Hepatic stellate cell (primary cell): ENCODE measurements around the gene PTPRN2.

Experiments used
- DNase-seq: peaks from one replicate; pipeline ENCODE4 v3.0.0; 2011; ENCODE audit warnings: low spot score

Gene PTPRN2

DNA sequence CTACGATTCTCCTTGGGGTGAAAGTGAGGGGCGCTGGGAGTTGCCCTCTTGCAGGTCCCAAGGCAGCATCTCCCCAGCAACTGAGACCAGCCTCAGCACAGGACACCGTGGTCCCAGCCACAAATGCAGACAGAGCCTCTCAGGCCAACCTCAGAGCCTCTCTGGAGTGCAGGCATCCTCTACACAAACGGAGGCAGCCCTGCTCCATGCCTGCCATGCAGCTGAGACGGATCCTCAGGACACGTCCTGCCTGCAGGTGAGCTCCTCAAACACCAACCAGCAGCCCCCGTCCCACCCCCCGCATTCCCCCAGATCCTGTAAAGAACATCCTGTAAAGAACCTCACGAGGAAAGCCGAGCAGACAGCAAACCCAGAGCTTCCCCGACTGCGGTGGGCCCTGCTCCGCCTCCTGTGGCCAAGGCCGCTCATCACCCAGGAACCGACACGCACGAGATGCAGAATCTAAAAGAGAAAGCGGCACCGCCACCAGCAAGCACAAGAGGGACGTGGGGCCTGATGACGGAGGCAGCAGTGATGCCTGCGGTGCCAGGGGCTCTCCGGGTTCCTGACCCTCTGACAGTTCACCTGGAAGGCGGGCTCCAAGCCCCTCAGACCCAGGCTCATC, 186.9 kb downstream of the PTPRN2 start:
- no peak for DNase-seq

DNA sequence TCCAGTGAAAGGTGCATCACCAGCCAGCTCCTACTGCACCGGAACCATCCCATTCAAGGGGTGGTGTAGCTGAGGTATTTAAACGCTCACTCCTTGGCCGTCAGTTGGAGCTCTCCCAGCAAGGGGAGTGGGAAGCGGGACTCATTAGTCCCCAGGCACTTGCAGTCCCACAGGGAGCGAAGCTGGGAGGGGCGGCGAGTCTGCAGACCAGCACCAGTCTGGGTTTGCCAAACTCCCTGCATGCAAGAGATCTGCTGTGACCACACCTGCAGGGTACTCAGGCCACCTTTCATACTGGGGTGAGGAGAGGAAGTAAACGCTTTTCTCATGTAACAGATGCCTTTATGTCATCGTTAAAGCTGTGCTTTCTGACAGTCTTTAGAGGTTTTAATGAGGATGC, 187.9 kb downstream of the PTPRN2 start:
- DNase-seq: no peak

DNA sequence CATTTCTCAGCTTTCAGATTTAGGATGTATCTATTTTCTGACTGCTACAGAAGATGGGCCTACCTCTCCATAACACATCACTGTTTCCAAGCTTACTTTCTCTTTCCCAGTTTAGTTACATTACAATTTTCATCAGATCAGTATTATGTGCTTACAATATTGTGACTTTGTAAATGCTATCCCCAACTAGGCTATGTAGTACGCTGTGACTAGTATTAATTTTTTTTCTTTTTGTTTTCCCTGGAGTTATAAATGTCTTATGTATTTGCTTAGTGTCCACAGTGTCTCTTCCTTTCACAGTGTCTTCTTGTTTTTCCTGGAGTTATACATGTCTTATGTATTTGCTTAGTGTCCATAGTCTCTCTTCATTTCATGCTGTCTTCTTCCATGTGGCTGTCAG, 188.9 kb downstream of the PTPRN2 start:
- no peak for DNase-seq

DNA sequence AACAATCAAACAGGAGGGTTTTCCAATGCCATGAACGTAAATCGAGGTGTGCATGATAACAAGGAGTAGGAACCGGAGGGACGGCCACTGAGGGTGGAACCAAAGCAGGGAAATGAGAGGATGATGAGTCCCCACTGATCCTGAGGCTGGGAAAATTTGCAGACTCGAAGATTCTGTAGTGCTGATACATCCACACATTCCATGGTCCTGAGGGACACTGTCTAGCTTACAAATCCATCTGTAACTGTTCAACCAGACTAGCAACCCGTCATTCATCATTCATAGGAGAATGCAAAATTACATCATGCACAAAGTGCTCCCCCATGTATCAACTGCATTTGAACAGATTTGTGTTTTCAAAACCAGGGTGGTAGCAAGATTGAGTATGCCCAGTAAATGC, 189.7 kb downstream of the PTPRN2 start:
- DNase-seq: no peak

DNA sequence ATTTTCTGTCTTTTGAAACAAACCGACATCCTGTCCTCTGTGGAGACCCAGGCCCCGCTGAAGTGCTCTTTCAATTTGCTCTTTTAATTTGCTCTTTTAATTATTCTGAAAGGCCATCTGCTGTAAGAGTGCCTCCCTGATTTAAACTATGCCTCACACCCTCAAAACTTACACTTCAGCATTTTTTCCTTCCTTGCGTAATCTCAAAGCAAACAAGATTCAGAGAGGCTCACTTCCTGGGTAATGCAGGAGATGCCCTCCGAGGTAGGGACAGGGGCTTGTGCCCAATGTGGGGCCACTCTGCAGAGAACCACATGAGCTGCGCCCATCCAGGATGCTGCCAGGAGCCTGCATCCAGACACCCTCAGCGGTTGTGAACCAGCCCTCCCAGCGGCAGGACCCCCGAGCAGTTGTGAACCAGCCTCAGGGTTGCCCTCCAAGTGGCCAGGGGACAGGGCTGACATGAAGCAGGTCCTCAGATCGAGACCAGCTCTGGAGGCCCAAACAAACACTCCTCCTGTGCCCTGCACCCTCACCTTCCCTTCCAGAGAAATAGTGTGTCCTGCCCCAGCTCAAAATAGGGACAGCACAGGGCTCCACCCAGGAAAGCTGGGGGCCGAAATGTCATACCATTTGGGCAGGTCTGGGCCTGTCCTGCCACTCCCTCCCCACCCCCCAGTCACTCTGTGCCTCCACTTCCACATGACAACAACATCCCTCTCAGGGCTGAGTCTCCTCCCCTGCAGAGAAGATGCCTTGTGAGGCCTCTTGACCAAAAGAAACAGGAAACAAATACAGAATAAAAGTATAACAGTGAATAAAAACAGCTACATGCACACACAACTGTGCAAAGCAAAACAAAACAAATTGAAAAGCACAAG, 190.4 kb downstream of the PTPRN2 start:
- DNase-seq: no peak

DNA sequence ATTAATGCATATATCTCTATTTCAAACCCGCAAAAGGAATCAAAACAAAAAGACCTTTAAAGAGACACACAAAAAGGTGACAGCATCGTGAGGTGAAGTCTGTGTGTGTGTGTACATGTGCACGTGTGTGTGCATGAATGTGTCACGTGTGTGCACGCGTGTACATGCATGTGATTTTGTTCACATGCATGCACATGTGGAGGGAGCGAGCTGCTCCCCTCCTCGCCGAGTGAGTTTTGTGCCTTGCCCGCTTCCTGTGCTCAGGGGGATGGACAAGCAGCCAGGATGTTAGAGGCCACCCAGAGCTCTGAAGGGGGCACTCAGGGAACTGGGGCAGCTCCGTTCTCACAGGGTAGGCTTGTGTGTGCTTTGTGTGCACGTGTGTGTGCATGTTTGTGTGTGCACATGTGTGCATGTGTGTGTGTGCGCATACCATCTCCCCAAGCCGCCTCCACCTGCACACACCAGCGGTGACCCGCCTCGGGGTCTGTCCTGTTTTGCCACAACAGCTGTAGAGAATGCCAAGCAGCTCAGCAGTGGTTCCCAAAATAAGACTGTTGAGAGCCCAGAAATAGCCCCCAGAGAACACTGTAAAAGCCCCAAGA, 191.2 kb downstream of the PTPRN2 start:
- no peak for DNase-seq

DNA sequence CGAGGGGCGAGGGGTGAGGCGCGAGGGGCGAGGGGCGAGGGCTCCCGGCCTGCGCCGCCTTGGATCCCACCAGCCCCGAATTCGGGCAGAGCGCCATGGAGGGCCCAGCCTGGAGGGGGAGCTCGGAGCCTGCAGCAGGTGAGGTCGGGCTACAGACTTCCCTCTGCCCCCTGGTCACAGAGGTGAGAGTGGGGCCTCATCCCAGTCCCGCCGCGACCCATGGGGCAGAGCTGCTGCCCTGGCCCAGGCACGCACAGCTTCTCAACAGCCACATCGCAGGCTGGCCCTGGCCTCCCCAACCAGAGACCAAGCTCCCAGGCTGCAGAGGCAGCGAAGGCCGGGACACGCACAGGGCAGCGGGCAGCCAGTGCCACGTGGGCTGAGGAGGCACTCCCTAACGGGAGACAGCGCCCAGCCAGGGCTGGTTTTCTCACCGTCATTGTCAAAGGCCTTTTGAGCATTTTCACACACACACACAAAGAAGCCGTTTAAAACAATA, 191.8 kb downstream of the PTPRN2 start:
- DNase-seq: no peak

DNA sequence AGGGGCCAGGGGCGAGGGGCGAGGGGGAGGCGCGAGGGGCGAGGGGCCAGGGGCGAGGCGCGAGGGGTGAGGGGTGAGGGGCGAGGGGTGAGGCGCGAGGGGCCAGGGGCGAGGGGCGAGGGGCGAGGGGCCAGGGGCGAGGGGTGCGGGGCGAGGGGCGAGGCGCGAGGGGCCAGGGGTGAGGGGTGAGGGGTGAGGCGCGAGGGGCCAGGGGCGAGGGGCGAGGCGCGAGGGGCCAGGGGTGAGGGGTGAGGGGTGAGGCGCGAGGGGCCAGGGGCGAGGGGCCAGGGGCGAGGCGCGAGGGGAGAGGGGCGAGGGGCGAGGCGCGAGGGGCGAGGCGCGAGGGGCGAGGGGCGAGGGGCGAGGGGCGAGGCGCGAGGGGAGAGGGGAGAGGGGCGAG, 192.3 kb downstream of the PTPRN2 start:
- DNase-seq: no peak

DNA sequence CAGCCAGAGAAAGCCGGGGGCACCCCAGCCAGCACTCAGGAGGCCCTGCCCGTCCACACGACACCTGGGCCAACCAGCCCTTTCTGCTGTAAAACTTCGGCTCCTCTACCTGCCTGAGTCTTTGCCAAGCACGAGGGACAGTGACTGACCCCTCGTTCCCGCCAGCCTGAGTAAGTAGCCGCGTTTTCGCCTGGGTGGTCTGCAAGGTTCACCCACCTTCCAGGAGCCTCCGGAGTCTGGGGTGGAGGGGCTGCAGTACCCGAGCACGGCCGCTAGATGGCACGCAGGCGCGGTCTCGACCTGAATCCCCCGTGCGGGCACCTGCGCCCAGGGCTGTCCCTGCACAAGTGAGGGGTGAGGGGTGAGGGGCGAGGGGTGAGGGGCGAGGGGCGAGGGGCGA, 192.7 kb downstream of the PTPRN2 start:
- DNase-seq: no peak

DNA sequence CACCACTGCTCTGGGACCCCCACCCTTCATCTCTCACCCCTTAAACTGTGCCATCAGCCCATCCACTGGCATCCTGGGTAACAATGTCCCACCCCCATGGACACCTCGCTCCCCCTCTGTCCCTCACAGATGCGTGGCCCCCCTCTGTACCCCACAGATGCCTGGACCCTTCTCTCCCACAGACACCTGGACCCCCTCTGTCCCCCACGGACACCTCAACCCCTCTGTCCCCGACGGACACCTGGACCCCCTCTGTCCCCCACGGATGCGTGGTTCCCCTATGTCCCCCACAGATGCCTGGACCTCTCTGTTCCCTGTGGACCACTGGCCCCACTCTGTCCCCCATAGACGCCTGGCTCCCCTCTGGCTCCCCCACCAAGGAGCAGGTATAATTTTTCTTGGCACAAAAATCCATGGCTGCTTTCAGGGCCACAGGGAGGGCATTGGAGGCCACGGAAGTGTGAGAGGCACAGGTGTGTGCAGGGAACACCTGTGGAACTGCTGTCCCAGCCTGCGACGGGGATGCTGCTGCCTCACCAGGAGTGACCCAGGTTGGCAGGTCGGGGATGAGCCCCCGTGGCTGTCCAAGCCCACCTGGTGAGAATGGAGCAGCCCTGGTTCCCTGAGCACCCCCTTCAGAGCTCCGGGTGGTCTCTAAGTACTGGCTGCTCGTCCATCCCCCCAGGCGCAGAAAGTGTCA, 193.5 kb downstream of the PTPRN2 start:
- DNase-seq: no peak

DNA sequence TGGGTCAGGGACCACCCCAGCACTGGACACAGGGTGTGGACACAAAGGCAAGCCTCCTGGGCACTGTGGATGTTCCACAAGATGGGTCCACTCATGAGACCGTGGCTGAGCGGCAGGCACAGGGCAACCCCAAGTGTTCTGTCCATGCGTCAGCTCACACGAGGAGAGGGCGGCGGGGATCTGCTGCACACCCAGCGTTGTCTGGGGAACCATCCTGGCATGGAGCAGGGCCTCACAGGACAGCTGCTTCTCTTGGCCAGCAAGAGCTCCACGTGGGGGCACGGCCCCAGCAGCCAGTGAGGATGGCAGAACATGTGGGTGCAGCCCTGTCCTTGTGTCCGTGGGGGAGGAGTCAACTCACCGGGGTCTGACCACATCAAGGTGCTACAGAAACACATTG, 195.4 kb downstream of the PTPRN2 start:
- no peak for DNase-seq

DNA sequence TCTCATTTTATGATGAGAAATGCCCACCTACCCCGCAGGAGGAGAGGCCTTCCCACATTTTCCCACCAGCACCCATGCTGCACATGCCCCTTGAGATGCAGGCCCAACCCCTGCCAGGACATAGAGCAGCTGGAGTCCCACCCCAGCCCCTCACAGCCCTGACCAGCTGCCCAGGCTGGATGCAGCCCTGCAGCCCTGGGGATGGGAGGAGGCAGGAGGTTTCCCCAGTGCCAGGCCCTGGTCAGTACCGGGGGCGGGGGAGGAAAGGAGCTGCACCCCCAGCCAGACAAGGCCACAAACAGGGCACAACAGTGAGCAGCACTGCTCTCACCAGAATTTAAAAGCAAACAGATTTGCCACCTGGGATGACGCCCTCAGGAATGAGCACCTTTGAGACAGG, 196.1 kb downstream of the PTPRN2 start:
- no peak for DNase-seq

DNA sequence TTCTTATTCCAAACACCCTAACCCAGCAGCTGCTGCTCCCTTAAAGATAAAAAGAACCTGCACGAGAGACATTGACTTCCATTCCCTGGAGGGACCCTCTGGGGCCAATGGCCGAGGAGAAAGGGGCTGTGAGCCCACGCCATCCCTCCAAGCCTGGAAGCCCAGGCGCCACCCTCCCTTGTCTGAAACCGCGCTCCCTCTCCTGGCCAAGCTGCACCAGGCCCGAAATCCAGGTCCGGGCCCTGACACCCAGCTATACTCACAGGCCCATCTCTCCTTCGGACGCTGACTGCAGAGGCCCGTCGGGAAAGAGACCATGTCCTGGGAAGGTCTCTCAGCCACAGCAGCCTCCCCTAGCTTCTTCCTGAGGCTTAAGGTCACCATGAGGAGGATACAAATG, 196.5 kb downstream of the PTPRN2 start:
- no peak for DNase-seq

DNA sequence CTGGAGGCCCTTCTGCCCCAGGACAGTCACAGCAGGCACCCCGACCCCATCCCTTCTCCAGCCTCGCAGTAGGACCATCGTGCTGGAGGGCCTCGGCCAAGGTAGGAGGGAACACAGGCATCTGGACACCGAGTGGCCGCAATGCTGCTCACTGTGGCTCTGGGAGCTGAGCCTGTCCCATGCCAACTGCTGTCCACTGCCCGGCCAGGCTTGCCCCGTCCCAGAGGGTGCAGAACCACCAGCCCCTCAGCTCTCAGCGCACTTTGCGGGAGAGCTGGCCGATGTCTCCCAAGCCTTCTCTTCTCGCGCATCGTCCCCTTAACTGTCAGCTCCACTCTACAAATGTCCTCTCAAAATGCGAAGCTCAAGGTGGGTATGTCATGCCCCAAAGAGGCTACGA, 197.2 kb downstream of the PTPRN2 start:
- DNase-seq: no peak

DNA sequence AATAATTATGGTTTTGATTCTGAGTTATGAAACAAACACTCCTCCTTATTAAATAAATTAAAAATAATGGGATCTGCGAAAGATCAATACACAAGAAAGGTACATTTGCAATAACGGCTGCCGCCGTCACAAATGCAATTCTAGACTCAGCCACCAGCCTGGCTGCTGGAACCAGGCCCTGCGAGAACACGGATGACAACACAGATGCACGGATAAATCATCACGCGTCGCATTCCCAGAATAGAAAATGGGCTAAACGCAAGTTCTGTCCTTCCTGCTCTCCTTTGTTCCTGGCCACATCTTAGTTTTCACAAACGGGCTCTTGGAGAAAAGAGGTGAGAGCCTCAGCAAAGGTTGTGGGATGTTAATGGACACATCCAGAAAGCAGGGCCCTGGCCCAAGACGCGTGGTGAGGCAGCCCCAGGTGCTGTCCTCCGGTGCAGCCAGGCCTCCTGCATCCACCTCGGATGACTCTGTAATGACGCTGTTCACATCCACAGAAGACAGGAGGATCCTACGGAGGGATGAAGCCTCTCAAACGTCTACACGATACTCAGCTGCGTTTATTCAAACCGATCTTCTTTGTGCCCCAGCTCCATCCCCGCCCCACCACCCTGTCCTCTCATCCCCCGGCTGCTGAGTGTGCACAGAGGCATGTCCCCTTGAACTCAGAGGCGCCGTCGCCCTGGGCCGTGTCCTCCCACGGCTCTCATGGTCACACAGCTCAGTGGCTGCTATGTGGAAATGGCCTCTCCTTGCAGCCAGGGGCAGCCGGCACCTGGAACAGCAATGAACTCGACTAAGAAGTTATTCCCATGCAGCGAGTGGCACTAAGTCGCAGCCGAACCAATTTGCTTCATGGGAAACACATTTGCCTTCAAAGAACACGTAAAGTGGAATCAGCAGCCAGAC, 197.9 kb downstream of the PTPRN2 start:
- no peak for DNase-seq

DNA sequence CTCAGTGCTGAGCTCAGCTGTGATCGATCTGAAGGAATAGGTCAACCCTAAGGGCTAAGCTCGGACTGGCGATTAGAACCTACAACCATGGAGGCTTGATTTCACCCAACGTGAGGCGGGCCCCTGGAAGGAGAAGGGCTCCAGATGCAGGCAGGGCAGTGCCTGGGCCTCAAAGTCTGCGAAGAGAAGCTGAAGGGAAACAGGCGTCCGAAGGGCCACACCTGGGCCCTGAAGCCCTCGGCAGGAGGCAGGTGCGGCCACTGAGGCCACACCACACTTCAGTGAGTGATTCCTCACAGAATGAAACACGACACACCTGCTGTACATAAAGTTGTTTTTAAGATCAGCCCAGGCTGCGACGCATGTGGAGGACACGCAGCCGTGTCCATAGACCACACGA, 198.7 kb downstream of the PTPRN2 start:
- DNase-seq: no peak

DNA sequence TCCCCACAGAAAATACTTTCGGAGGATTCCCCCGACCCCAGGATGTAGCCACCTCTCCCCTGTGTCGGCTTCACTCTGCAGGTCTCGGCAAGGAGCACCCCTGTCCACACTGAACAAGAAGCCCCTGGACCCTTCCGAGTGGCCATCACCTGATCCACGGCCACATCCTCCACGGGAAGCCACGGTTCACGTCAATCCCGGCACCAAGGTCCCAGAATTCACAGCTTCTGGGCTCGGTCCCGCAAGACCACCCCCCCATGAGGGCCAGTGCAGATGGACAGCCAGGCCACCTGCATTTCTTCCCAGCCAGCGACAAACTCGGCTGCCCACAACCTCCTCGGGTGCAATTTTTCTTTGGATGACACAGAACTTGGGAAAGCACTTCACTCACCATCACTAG, 199.6 kb downstream of the PTPRN2 start:
- no peak for DNase-seq

DNA sequence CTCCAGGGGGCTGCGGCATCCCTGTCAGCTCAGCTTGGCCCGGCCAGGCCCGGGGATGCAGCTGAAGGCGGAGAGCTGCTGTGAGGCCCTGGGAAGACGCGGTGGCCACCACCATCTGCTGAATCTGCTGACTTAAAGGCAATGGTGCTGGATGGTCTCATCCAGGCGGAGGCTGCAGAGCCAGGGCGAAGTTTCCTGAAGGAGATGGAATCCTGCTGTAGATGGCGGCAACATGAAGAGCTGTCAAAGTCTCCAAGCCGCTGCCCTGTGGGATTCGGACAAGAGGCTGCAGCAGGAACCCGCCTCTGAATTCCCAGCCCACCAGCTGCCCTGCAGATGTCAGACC, 200.1 kb downstream of the PTPRN2 start:
- no peak for DNase-seq

DNA sequence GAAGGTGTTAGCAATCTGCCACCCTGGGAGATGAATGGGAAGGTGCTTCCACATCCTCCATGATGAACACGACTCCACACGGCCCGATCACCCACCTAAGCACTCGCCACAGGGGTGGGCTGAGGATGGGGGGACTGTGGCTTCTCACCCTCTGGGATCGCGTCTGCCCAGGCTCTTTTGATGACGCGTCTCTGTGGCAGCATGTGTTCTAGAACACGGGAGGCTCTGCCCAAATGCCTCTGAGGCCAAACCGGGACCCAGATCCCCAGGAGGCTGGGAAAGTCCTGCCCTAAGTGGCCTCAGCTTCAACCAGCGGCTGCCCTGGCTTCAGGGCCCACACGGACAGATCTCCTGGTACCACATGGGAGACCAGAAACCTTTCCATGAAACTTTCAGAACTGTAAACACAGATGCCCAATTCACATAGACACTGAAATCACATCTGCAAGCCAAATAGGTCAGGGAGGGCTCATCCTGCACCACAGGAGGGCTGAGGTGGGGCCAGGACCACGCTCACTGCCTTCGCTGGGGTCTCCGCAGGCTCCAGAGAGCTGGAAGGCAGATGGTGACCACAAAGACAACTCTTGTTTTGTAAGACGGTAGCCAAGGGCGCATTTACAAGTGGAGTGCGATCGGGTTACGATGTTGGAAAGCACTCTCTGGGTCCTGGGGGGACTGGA, 200.6 kb downstream of the PTPRN2 start:
- no peak for DNase-seq

DNA sequence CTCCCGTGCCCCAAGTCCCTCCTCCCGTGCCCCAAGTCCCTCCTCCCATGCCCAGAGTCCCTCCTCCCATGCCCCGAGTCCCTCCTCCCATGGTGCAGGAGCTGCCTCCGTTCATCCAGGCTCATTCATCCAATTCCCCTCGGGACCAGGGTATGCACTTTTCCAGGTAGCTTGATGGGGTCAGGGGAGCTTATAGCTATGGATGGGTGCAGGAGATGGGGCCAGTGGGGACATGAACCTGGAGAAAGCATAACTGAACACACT, 201.3 kb downstream of the PTPRN2 start:
- DNase-seq: no peak
